Measurements from ENCODE around the gene PIGK.

DNA sequence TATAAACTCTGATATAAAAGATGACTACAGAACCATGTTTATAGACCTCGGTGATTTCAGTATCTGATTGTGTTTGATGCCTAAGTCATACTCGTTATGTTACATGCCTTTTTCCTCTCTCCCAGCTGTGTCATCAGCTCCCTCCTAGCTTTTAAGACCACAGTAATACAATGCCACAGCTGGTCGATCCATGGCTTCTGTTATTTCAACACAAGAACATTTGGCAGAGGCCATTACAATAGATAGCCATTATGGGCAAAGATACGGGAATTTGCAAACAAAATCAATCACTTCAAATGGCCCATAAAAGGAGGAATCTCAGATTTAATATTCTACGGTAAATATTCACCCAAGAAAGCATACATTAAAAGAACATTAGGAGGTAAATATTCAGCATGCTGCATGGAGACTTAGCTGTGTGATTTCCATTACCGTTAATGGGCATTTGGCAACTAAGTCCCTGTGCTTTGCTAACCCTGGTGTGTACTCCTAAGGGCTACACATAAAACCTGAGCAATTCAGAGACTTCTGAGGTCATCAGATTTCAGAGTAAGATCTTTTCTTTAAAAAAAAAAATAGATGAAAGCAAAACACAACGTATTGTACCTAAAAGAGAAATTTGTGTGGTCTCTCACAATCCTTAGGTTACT lies 153.4 kb downstream of the PIGK start:
- TF ChIP-seq CTCF (IDR thresholded peaks at IDR 0.05 in 8 of 11, conservative IDR thresholded peaks at IDR 0.05 in 3 of 11) (no peak), POLR2A (IDR thresholded peaks at IDR 0.05) (no peak)
